ENCODE data around the gene TAS2R4.

- TF ChIP-seq, protein P1, sequence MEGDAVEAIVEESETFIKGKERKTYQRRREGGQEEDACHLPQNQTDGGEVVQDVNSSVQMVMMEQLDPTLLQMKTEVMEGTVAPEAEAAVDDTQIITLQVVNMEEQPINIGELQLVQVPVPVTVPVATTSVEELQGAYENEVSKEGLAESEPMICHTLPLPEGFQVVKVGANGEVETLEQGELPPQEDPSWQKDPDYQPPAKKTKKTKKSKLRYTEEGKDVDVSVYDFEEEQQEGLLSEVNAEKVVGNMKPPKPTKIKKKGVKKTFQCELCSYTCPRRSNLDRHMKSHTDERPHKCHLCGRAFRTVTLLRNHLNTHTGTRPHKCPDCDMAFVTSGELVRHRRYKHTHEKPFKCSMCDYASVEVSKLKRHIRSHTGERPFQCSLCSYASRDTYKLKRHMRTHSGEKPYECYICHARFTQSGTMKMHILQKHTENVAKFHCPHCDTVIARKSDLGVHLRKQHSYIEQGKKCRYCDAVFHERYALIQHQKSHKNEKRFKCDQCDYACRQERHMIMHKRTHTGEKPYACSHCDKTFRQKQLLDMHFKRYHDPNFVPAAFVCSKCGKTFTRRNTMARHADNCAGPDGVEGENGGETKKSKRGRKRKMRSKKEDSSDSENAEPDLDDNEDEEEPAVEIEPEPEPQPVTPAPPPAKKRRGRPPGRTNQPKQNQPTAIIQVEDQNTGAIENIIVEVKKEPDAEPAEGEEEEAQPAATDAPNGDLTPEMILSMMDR (IDR thresholded peaks at IDR 0.05; ENCODE audit: insufficient read depth, low read length, poor library complexity, severe bottlenecking): no peak
- no peak for TF ChIP-seq EZH2phosphoT487 (conservative IDR thresholded peaks at IDR 0.05; ENCODE audit: low read length)
These were observed 47.5 kb upstream of the TAS2R4 start for GRCh38 chr7:141729020-141729419.
